SHP77 (cell line): ENCODE results near the gene RERE.
"Not testable (repeated sequence)": the region's sequence is repeated elsewhere in the genome, so short reads cannot be mapped to it uniquely, and the experiment has no call there.

ENCODE experiments used
- DNase-seq, 2 experiments: peaks; one replicate each; lab custom pipeline; 2025; lab: John Stamatoyannopoulos, UW

The RERE gene

GRCh38 chr1:8714173-8714572 lies 103.3 kb downstream of the RERE start:
- DNase-seq = no peak

GRCh38 chr1:8712413-8713231 lies 104.8 kb downstream of the RERE start:
- peak; percentile 49 to 80 for DNase-seq

GRCh38 chr1:8711873-8712412 lies 105.5 kb downstream of the RERE start:
- DNase-seq = no peak

GRCh38 chr1:8711151-8711550 lies 106.3 kb downstream of the RERE start:
- DNase-seq = no peak

DNA sequence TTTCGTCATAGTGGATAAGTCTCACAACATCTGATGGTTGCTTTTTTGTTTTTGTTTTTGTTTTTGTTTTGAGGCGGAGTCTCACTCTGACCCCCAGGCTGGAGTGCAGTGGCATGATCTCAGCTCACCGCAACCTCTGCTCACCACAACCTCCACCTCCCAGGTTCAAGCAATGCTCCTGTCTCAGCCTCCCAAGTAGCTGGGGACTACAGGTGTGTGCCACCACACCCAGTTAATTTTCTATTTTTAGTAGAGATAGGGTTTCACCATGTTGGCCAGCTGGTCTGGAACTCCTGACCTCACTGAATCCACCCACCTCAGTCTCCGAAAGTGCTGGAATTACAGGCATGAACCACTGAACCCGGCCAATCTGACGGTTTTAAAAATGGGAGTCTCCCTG lies 109.2 kb downstream of the RERE start:
- DNase-seq = no peak

- peak; percentile 88 to 93 for DNase-seq
Measured at GRCh38 chr1:8706995-8707396, 110.4 kb downstream of the RERE start.

GRCh38 chr1:8706291-8706690 lies 111.1 kb downstream of the RERE start:
- no peak for DNase-seq

- peak in 1 of 2 experiments; percentile 18 for DNase-seq
Measured at GRCh38 chr1:8704866-8705506, 112.5 kb downstream of the RERE start.

- DNase-seq = peak; percentile 96
Measured at GRCh38 chr1:8702850-8703810, 114.3 kb downstream of the RERE start.

- no peak for DNase-seq
Measured at GRCh38 chr1:8702472-8702849, 115.0 kb downstream of the RERE start.

DNA sequence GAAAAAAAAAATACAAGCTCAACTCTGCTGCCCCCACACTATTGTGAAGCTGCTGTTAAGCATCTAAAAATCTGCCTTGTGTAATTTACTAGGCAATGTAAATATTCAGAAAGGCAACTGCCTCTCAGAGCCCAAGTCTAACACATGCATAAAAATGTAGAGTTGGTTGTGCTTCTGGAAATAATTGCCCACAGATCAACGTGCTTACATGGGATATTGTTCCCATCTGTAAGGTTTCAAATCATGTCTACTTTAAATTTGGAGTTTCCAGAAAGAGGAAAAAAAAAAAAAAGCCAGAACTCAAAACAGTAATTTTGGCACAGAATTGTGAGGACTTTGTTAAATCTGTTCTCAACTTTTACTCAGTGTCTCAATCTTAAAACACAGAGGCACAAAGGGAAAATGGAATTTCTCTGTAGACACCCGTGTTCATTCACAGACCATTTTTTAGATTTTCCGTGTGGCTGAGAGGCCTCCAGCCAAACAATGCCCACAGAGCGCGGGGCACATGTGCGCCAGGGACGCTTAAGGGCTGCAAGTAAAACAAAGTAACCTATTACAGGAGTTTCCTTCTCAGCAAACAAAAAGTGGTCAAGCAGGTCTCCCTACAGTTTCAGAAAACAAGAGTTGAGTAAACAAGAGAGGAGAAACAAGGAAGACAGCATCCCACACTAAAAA lies 115.5 kb downstream of the RERE start:
- DNase-seq = peak; percentile 37 to 40

DNA sequence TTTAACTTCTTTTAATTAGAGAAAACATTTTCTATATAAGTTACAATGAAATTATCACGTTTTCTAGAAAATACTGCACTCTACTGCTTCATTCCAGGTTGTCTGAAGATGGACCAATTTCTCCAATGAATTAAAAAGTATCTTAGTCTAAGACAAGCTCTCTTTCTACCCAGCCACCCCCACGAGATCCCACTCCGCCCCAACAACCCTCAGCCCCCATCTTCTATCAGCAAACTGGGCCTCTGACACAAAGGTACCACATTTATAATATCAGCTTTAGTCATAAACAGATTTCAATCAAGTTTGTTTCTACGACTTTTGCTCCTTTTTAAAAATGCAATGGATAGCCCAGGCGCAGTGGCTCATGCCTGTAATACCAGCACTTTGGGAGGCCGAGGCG lies 117.8 kb downstream of the RERE start:
- DNase-seq = no peak

DNA sequence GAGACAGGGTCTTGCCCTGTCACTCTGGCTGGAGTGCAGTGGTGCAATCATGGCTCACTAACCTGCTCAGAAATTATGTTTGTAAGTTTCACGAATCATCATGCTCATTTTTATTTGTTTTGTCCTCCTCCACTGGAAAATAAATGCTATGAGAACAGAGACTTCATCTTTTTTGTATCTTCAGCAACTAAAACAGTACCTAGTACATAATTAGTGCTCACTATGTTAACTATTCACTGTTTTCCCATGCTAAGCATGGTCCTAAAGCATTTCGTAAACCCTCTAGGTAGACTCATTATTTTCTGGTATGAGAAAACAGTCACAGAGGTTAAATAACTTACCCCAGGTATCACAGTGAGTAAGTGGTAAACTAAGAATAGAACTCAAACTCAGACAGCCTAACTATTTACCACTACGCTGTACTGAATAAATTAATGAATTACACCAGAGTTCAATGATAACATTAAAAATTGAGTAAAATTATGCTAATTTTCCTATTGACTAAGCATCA lies 118.4 kb downstream of the RERE start:
- DNase-seq = no peak

- no peak for DNase-seq
Measured at GRCh38 chr1:8698012-8698630, 119.3 kb downstream of the RERE start.

GRCh38 chr1:8695442-8695841 lies 122.0 kb downstream of the RERE start:
- DNase-seq = not testable (repeated sequence)

- DNase-seq = no peak
Measured at GRCh38 chr1:8693107-8693506, 124.3 kb downstream of the RERE start.

DNA sequence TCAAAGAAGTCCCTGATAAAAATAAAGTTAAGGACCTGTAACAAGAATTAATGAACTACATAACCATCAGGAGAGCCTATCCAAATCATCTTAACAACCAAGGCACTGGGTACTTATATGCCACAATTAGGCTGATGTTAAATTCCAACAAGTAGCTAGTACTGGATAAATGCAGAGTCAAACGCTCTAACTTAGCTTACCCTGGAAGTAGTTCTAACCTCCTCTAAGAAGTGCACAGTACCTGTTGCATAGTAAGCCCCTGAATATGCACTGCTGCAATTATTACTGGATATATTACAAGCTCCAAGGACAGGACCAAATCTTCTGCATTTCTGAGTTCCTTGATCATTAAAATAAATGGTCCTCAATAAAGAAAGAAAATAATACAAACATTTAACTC lies 125.8 kb downstream of the RERE start:
- DNase-seq = no peak

- no peak for DNase-seq
Measured at GRCh38 chr1:8690253-8690525, 127.3 kb downstream of the RERE start.

GRCh38 chr1:8689431-8690252 lies 127.8 kb downstream of the RERE start:
- DNase-seq = no peak

- DNase-seq = no peak
Measured at GRCh38 chr1:8687538-8687937, 129.9 kb downstream of the RERE start.
